ENCODE measurements around the gene TAF8.

DNA sequence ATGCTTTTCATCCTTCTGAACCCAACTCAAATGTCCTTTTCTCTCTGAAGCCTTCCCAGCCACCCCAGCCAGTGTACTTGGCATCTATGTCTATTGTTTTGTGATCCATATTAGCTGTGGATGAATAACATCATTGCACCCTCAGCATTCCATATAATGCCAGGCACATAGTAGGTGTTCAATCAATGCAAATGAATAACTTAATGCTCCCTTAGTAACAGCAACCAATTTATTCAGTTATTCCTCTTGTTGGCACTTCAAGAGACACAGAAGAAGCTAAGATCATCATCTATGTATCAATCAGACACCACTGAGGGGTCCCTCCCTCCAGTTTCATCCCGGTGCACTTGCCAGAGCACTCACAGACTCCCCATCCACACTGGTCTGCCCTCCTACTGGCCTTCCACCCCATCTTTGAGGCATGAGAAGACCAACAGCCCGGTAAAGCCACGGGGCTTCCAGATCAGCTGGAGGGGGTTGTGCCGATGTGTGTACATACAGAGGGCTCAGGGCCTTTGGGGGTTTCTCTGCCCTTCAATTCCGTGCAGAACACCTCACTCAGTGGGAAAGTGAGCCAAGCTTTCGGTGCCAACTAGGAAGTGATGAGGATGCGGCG lies 2.4 kb upstream of the TAF8 start:
- TF ChIP-seq POLR2A (IDR thresholded peaks at IDR 0.05): no peak
- no peak for TF ChIP-seq CTCF (IDR thresholded peaks at IDR 0.05)

Data from lower leg skin (tissue), 3 donors.